Measurements from ENCODE around the gene TTLL11.

Gene TTLL11

GRCh38 chr9:121893786-121894185, 199.3 kb downstream of the TTLL11 start:
- H3K27me3 ChIP-seq (ENCODE audit: insufficient read depth, low read depth, severe bottlenecking) = no peaks in the 10 kb centered on the region
- no peaks in the 10 kb centered on the region for H3K9me3 ChIP-seq (ENCODE audit: severe bottlenecking)
- H3K4me3 ChIP-seq (ENCODE audit: low read depth, low read length) = no peak overlapping the region
- TF ChIP-seq CTCF (IDR thresholded peaks at IDR 0.05; ENCODE audit: low read depth, low read length) = no peak
- H3K36me3 ChIP-seq = no peaks in the 10 kb centered on the region
- H3K27ac ChIP-seq = no peak overlapping the region
- no peak for DNase-seq

GRCh38 chr9:121892706-121893105, 200.4 kb downstream of the TTLL11 start:
- TF ChIP-seq CTCF (IDR thresholded peaks at IDR 0.05; ENCODE audit: low read depth, low read length) = no peak
- Histone ChIP-seq H3K36me3 (no peaks in the 10 kb centered on the region), H3K27ac (no peak overlapping the region), H3K27me3 (ENCODE audit: insufficient read depth, low read depth, severe bottlenecking) (no peaks in the 10 kb centered on the region), H3K4me3 (ENCODE audit: low read depth, low read length) (no peak overlapping the region), H3K9me3 (ENCODE audit: severe bottlenecking) (no peaks in the 10 kb centered on the region)
- no peak for DNase-seq

- H3K9me3 ChIP-seq (ENCODE audit: severe bottlenecking) = no peaks in the 10 kb centered on the region
- no peaks in the 10 kb centered on the region for H3K36me3 ChIP-seq
- H3K27ac ChIP-seq = no peak overlapping the region
- no peak for TF ChIP-seq CTCF (IDR thresholded peaks at IDR 0.05; ENCODE audit: low read depth, low read length)
- H3K27me3 ChIP-seq (ENCODE audit: insufficient read depth, low read depth, severe bottlenecking) = no peaks in the 10 kb centered on the region
- no peak overlapping the region for H3K4me3 ChIP-seq (ENCODE audit: low read depth, low read length)
- DNase-seq = no peak
Observed at GRCh38 chr9:121890746-121891145, 202.4 kb downstream of the TTLL11 start.

GRCh38 chr9:121889990-121890563, 203.0 kb downstream of the TTLL11 start:
- H3K36me3 ChIP-seq = no peaks in the 10 kb centered on the region
- TF ChIP-seq CTCF (IDR thresholded peaks at IDR 0.05; ENCODE audit: low read depth, low read length) = no peak
- DNase-seq = no peak
- H3K27ac ChIP-seq = no peak overlapping the region
- H3K9me3 ChIP-seq (ENCODE audit: severe bottlenecking) = no peaks in the 10 kb centered on the region
- H3K27me3 ChIP-seq (ENCODE audit: insufficient read depth, low read depth, severe bottlenecking) = no peaks in the 10 kb centered on the region
- H3K4me3 ChIP-seq (ENCODE audit: low read depth, low read length) = no peak overlapping the region

- H3K36me3 ChIP-seq = no peaks in the 10 kb centered on the region
- H3K27ac ChIP-seq = no peak overlapping the region
- H3K4me3 ChIP-seq (ENCODE audit: low read depth, low read length) = no peak overlapping the region
- DNase-seq = no peak
- no peaks in the 10 kb centered on the region for H3K27me3 ChIP-seq (ENCODE audit: insufficient read depth, low read depth, severe bottlenecking)
- no peaks in the 10 kb centered on the region for H3K9me3 ChIP-seq (ENCODE audit: severe bottlenecking)
- no peak for TF ChIP-seq CTCF (IDR thresholded peaks at IDR 0.05; ENCODE audit: low read depth, low read length)
Observed at GRCh38 chr9:121888438-121888775, 204.7 kb downstream of the TTLL11 start.

Measured in WERI-Rb-1 (cell line).